ENCODE measurements around the gene GALNT1. TPM values are rescaled to one million over a fixed set of nuclear protein-coding genes. Genes with fewer than 3 reads are reported as not detected.

Gene GALNT1
- total RNA-seq, 1 experiment from 2014 or later: 77.9 TPM

GRCh38 chr18:35713545-35713944 is 132.0 kb downstream of the GALNT1 start:
- Histone ChIP-seq H2BK15ac (ENCODE audit: low read depth, low read length) (no peak overlapping the region), H3K79me2 (ENCODE audit: insufficient read depth, low read length) (no peaks in the 10 kb centered on the region), H2AK5ac (ENCODE audit: insufficient read length, low read length) (no peak overlapping the region), H2BK5ac (ENCODE audit: insufficient read length, low read length) (no peak overlapping the region), H4K5ac (ENCODE audit: insufficient read length, low read depth, low read length) (no peak overlapping the region), H3K4me1 (ENCODE audit: insufficient read depth, low read length) (no peaks in the 10 kb centered on the region), H3K14ac (ENCODE audit: insufficient read depth, low read length) (no peak overlapping the region), H2AFZ (ENCODE audit: low read length) (no peak overlapping the region), H3K4ac (ENCODE audit: low read depth, low read length) (no peak overlapping the region), H3T11ph (ENCODE audit: low read length) (no peak overlapping the region), H3K9me3 (ENCODE audit: control insufficient read depth, low read depth, low read length) (no peaks in the 10 kb centered on the region), H4K8ac (replicated peaks; ENCODE audit: insufficient read length, low read depth, low read length) (no peak overlapping the region), H3K23ac (ENCODE audit: insufficient read length, low read depth, low read length) (no peak overlapping the region), H4K91ac (ENCODE audit: insufficient read length, low read depth, low read length) (no peak overlapping the region), H3K27me3 (ENCODE audit: insufficient read depth, low read length) (no peaks in the 10 kb centered on the region), H3K18ac (ENCODE audit: insufficient read length, low read depth, low read length) (no peak overlapping the region), H2BK12ac (ENCODE audit: insufficient read length, low read depth, low read length) (no peak overlapping the region), H2BK20ac (ENCODE audit: low read depth, low read length, poor library complexity, severe bottlenecking) (no peak overlapping the region), H3K79me1 (ENCODE audit: insufficient read depth, low read depth, low read length, poor library complexity, severe bottlenecking) (no peaks in the 10 kb centered on the region), H3K56ac (ENCODE audit: insufficient read length, low read depth, low read length) (no peak overlapping the region), H2BK120ac (ENCODE audit: low read depth, low read length, poor library complexity, severe bottlenecking) (no peak overlapping the region), H3K27ac (ENCODE audit: insufficient read length, low read depth, low read length) (no peak overlapping the region), H3K9ac (ENCODE audit: extremely low read depth, insufficient read length, low read length) (no peak overlapping the region), H3K23me2 (ENCODE audit: insufficient read length, low read depth, low read length, poor library complexity, severe bottlenecking) (no peaks in the 10 kb centered on the region), H4K20me1 (ENCODE audit: control insufficient read depth, insufficient read depth, insufficient read length) (no peaks in the 10 kb centered on the region), H3K4me2 (ENCODE audit: insufficient read depth, insufficient read length, low read length) (no peak overlapping the region)
- Mint-ChIP-seq H3K4me1 (no peaks in the 10 kb centered on the region; a peak in 1 of 4 replicates), H3K36me3 (ENCODE audit: insufficient read depth in 1 of 3, low read depth in 3 of 3) (peaks cover 6 to 24% (median 8%) of the 10 kb centered on the region in 3 experiments; a peak in 5 of 7 replicates), H3K4me3 (no peak overlapping the region), H3K27ac (no peak overlapping the region), H3K27me3 (ENCODE audit: low read depth) (no peaks in the 10 kb centered on the region), H3K9me3 (peaks cover 7 to 11% of the 10 kb centered on the region in 2 experiments; a peak in 3 of 5 replicates)
- no CpG with 5 or more reads among the region's 2 CpGs for WGBS (ENCODE audit: extremely low coverage, insufficient read length, low lambda C conversion rate)
- DNase-seq: no peak
- TF ChIP-seq, protein P1, sequence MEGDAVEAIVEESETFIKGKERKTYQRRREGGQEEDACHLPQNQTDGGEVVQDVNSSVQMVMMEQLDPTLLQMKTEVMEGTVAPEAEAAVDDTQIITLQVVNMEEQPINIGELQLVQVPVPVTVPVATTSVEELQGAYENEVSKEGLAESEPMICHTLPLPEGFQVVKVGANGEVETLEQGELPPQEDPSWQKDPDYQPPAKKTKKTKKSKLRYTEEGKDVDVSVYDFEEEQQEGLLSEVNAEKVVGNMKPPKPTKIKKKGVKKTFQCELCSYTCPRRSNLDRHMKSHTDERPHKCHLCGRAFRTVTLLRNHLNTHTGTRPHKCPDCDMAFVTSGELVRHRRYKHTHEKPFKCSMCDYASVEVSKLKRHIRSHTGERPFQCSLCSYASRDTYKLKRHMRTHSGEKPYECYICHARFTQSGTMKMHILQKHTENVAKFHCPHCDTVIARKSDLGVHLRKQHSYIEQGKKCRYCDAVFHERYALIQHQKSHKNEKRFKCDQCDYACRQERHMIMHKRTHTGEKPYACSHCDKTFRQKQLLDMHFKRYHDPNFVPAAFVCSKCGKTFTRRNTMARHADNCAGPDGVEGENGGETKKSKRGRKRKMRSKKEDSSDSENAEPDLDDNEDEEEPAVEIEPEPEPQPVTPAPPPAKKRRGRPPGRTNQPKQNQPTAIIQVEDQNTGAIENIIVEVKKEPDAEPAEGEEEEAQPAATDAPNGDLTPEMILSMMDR (conservative IDR thresholded peaks at IDR 0.05): no peak
